ENCODE results near the gene RSU1. TPM values are rescaled to one million over a fixed set of nuclear protein-coding genes. Genes with fewer than 3 reads are reported as not detected.

Gene RSU1
- total and polyA plus RNA-seq, 2 donors (not counting 1 experiment from before 2014, with no cell fraction given): 46.9 to 252 TPM

DNA sequence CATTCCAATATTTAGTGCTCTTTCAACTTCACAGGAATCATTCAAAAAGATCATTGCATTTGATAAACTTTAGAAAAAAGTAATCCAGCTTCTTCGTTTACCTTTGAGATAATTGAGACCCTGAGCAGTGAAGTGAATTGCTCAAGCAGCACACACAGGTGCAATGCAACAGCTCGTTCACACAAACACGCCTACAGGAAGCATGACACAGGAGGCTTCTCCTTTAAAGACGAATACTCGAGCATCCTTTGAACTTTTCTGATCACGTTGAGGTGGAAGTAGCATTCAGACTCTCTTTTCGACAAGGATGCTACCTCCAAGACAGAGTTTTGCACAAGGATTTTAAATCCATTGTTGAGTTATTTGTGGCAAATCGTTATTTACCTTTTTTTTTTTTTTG is 18.0 kb upstream of the RSU1 start:
- Histone ChIP-seq H3K9ac (ENCODE audit: insufficient read depth, low read length) (no peak overlapping the region), H4K20me1 (ENCODE audit: control insufficient read depth, extremely low read depth, insufficient read depth, low read length) (no peaks in the 10 kb centered on the region), H3K9me3 (ENCODE audit: control insufficient read depth, insufficient read depth, low read depth, low read length) (no peaks in the 10 kb centered on the region), H3K27me3 (ENCODE audit: control insufficient read depth, insufficient read depth, low read length) (no peaks in the 10 kb centered on the region), H2AFZ (ENCODE audit: low read length) (no peak overlapping the region), H3K27ac (ENCODE audit: insufficient read depth, low read length) (no peak overlapping the region), H3K4me2 (ENCODE audit: extremely low read depth, insufficient read depth, low read length) (no peak overlapping the region), H3K4me1 (ENCODE audit: control insufficient read depth, extremely low read depth, insufficient read depth, low read length) (peaks cover 8% of the 10 kb centered on the region), H3K4me3 (replicated peaks in 1 of 4; ENCODE audit: control extremely low read depth in 1 of 4, insufficient read depth in 1 of 4, low read depth in 3 of 4, low read length in 4 of 4) (no peak overlapping the region), H3K36me3 (ENCODE audit: control insufficient read depth, insufficient read depth, low read length) (no peaks in the 10 kb centered on the region), H3K79me2 (ENCODE audit: control insufficient read depth, insufficient read depth, low read length) (no peaks in the 10 kb centered on the region)
- TF ChIP-seq, protein P1, sequence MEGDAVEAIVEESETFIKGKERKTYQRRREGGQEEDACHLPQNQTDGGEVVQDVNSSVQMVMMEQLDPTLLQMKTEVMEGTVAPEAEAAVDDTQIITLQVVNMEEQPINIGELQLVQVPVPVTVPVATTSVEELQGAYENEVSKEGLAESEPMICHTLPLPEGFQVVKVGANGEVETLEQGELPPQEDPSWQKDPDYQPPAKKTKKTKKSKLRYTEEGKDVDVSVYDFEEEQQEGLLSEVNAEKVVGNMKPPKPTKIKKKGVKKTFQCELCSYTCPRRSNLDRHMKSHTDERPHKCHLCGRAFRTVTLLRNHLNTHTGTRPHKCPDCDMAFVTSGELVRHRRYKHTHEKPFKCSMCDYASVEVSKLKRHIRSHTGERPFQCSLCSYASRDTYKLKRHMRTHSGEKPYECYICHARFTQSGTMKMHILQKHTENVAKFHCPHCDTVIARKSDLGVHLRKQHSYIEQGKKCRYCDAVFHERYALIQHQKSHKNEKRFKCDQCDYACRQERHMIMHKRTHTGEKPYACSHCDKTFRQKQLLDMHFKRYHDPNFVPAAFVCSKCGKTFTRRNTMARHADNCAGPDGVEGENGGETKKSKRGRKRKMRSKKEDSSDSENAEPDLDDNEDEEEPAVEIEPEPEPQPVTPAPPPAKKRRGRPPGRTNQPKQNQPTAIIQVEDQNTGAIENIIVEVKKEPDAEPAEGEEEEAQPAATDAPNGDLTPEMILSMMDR (conservative IDR thresholded peaks at IDR 0.05 in 1 of 2, IDR thresholded peaks at IDR 0.05 in 1 of 2; ENCODE audit: low read depth in 1 of 2, low read length in 2 of 2): no peak
- TF ChIP-seq EZH2 (IDR thresholded peaks at IDR 0.05; ENCODE audit: low read length, missing control alignments): no peak
- no peak for DNase-seq (ENCODE audit: low read depth in 2 of 2)

DNA sequence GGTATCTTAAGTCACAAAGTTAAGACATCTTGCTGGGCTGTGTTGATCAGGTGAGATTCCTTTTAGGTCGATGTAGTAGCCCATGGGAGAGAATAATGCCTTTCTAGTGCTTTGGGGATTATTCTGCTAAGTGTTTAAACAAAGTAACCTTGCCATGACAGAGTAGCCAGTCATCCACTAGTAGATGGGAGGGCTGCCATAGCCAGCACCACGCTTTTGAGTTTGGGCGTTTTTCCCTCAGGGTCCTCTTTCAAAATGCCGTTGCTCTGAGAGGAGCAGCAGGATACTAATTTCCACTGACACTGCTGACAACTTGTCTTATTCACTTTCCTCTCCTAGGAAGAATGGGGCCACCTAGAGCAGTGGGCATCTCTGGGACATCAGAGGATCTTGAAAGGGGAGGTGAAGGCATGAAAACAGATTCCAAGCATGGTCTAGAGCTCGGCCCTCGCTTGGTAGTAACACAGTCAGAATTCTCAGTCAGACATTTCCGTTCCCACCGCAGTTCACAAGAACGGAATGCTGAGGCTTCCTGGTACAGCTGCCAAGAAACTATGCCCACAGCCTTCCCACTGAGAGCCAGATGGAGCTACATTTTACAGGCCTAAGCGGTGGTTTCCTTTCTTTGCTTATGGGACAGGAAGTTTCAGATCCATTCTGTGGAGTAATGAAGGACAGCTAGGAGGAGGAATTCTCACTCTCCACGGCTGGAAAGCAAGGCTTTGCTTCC is 15.3 kb upstream of the RSU1 start:
- Histone ChIP-seq H3K4me1 (ENCODE audit: control insufficient read depth, extremely low read depth, insufficient read depth, low read length) (peaks cover 12% of the 10 kb centered on the region), H3K36me3 (ENCODE audit: control insufficient read depth, insufficient read depth, low read length) (no peaks in the 10 kb centered on the region), H4K20me1 (ENCODE audit: control insufficient read depth, extremely low read depth, insufficient read depth, low read length) (no peaks in the 10 kb centered on the region), H3K4me3 (replicated peaks in 1 of 4; ENCODE audit: control extremely low read depth in 1 of 4, insufficient read depth in 1 of 4, low read depth in 3 of 4, low read length in 4 of 4) (no peak overlapping the region), H3K79me2 (ENCODE audit: control insufficient read depth, insufficient read depth, low read length) (no peaks in the 10 kb centered on the region), H3K27ac (ENCODE audit: insufficient read depth, low read length) (peak overlapping the region; percentile 68), H2AFZ (ENCODE audit: low read length) (peak overlapping the region; percentile 93), H3K9ac (ENCODE audit: insufficient read depth, low read length) (no peak overlapping the region), H3K4me2 (ENCODE audit: extremely low read depth, insufficient read depth, low read length) (peak overlapping the region; percentile 48), H3K9me3 (ENCODE audit: control insufficient read depth, insufficient read depth, low read depth, low read length) (no peaks in the 10 kb centered on the region), H3K27me3 (ENCODE audit: control insufficient read depth, insufficient read depth, low read length) (no peaks in the 10 kb centered on the region)
- DNase-seq (ENCODE audit: low read depth in 2 of 2): peak; percentile 72 to 96
- TF ChIP-seq EZH2 (IDR thresholded peaks at IDR 0.05; ENCODE audit: low read length, missing control alignments): no peak
- TF ChIP-seq, protein P1 (conservative IDR thresholded peaks at IDR 0.05 in 1 of 2, IDR thresholded peaks at IDR 0.05 in 1 of 2; ENCODE audit: low read depth in 1 of 2, low read length in 2 of 2): no peak

DNA sequence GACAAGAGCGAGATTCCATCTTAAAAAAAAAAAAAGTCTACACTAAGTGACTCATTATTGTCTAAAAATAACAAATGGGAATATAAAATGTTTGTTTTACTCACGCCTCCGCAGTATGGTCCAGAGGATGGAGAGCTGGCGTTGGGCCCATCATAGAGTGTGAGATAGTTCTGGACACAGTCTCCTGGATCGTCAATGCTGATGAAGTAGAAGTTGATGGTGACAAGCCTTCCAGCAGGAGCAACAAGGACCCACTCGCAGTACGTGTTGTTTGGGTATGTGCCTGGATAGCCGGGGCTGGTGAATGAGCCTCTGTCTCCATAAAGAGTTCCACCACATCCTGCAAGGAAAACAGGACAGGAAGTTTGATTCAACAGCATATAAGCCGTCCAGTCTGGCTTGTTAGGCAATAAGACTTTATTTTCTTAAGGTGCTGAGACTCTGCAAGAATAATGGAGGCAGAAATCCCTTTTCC is 11.5 kb upstream of the RSU1 start:
- H3K4me3 ChIP-seq (replicated peaks in 1 of 4; ENCODE audit: control extremely low read depth in 1 of 4, insufficient read depth in 1 of 4, low read depth in 3 of 4, low read length in 4 of 4): peak overlapping the region in 1 of 4 experiments; percentile 17
- H3K9ac ChIP-seq (ENCODE audit: insufficient read depth, low read length): no peak overlapping the region
- DNase-seq (ENCODE audit: low read depth in 2 of 2): peak; percentile 73 to 85
- H3K4me1 ChIP-seq (ENCODE audit: control insufficient read depth, extremely low read depth, insufficient read depth, low read length): peaks cover 12% of the 10 kb centered on the region
- H3K36me3 ChIP-seq (ENCODE audit: control insufficient read depth, insufficient read depth, low read length): no peaks in the 10 kb centered on the region
- H3K27me3 ChIP-seq (ENCODE audit: control insufficient read depth, insufficient read depth, low read length): no peaks in the 10 kb centered on the region
- H3K9me3 ChIP-seq (ENCODE audit: control insufficient read depth, insufficient read depth, low read depth, low read length): no peaks in the 10 kb centered on the region
- no peaks in the 10 kb centered on the region for H4K20me1 ChIP-seq (ENCODE audit: control insufficient read depth, extremely low read depth, insufficient read depth, low read length)
- TF ChIP-seq EZH2 (IDR thresholded peaks at IDR 0.05; ENCODE audit: low read length, missing control alignments): no peak
- TF ChIP-seq, protein P1 (conservative IDR thresholded peaks at IDR 0.05 in 1 of 2, IDR thresholded peaks at IDR 0.05 in 1 of 2; ENCODE audit: low read depth in 1 of 2, low read length in 2 of 2): no peak
- H3K4me2 ChIP-seq (ENCODE audit: extremely low read depth, insufficient read depth, low read length): peak overlapping the region; percentile 54
- peak overlapping the region; percentile 43 for H2AFZ ChIP-seq (ENCODE audit: low read length)
- H3K79me2 ChIP-seq (ENCODE audit: control insufficient read depth, insufficient read depth, low read length): no peaks in the 10 kb centered on the region
- peak overlapping the region; percentile 26 for H3K27ac ChIP-seq (ENCODE audit: insufficient read depth, low read length)
